ENCODE data around the gene ZDHHC5. TPM values are rescaled to one million over a fixed set of nuclear protein-coding genes. Genes with fewer than 3 reads are reported as not detected.

ZDHHC5 gene
- total RNA-seq, 4 donors from 2014 or later = 34.3 to 52.1 (median 45.8) TPM

GRCh38 chr11:57634311-57634710, 33.6 kb upstream of the ZDHHC5 start:
- peaks cover 0 to 17% (median 9%) of the 10 kb centered on the region in 3 donors for H3K4me1 ChIP-seq
- no peak overlapping the region for H3K4me3 ChIP-seq
- ATAC-seq = no peak
- no peaks in the 10 kb centered on the region for H3K9me3 ChIP-seq
- no peaks in the 10 kb centered on the region for H3K36me3 ChIP-seq
- H3K27me3 ChIP-seq = no peaks in the 10 kb centered on the region
- TF ChIP-seq EP300 (IDR thresholded peaks at IDR 0.05) (no peak), POLR2A (IDR thresholded peaks at IDR 0.05) (no peak), POLR2AphosphoS5 (IDR thresholded peaks at IDR 0.05) (no peak), CTCF (IDR thresholded peaks at IDR 0.05) (no peak)
- no peak overlapping the region for H3K27ac ChIP-seq

- no peak for ATAC-seq
- no peak for TF ChIP-seq EP300 (IDR thresholded peaks at IDR 0.05)
- no peak for TF ChIP-seq POLR2A (IDR thresholded peaks at IDR 0.05)
- no peak for TF ChIP-seq POLR2AphosphoS5 (IDR thresholded peaks at IDR 0.05)
- 89 to 94% methylated on average over 7 of the region's 8 CpGs for WGBS, 2 donors (ENCODE audit: low coverage in 1 of 2)
- no peak overlapping the region for H3K4me3 ChIP-seq
- H3K36me3 ChIP-seq = no peaks in the 10 kb centered on the region
- no peaks in the 10 kb centered on the region for H3K9me3 ChIP-seq
- no peak overlapping the region for H3K27ac ChIP-seq
- peaks cover 0 to 26% (median 18%) of the 10 kb centered on the region in 3 donors for H3K4me1 ChIP-seq
- H3K27me3 ChIP-seq = no peaks in the 10 kb centered on the region
Observed at GRCh38 chr11:57635246-57635645, 32.7 kb upstream of the ZDHHC5 start.

GRCh38 chr11:57637626-57638004, 30.3 kb upstream of the ZDHHC5 start:
- TF ChIP-seq POLR2AphosphoS5 (IDR thresholded peaks at IDR 0.05) (no peak), CTCF (IDR thresholded peaks at IDR 0.05) (no peak), POLR2A (IDR thresholded peaks at IDR 0.05) (no peak), EP300 (IDR thresholded peaks at IDR 0.05) (no peak)
- peak; percentile 8 for ATAC-seq
- Histone ChIP-seq H3K9me3 (no peaks in the 10 kb centered on the region), H3K27me3 (no peaks in the 10 kb centered on the region), H3K4me1 (peaks cover 0 to 43% (median 25%) of the 10 kb centered on the region in 3 donors), H3K4me3 (peak overlapping the region; percentile 72 to 80), H3K36me3 (no peaks in the 10 kb centered on the region), H3K27ac (peak overlapping the region in 3 of 4 donors; percentile 81 to 90 (median 88))
- 20% methylated on average over 1 of the region's 18 CpGs; no CpG with 5 or more reads in 1 of the 2 donors for WGBS, 2 donors (ENCODE audit: low coverage in 1 of 2)

GRCh38 chr11:57638005-57638781, 29.7 kb upstream of the ZDHHC5 start:
- Histone ChIP-seq H3K4me1 (peaks cover 0 to 43% (median 25%) of the 10 kb centered on the region in 3 donors), H3K27me3 (no peaks in the 10 kb centered on the region), H3K9me3 (no peaks in the 10 kb centered on the region), H3K36me3 (no peaks in the 10 kb centered on the region), H3K4me3 (peak overlapping the region; percentile 72 to 80), H3K27ac (peak overlapping the region; percentile 29 to 90 (median 84))
- TF ChIP-seq CTCF (IDR thresholded peaks at IDR 0.05) (peak in 1 of 4 experiments; percentile 5), POLR2AphosphoS5 (IDR thresholded peaks at IDR 0.05) (peak; percentile 59), EP300 (IDR thresholded peaks at IDR 0.05) (no peak)
- 0 to 1% methylated on average over 31 to 37 of the region's 47 CpGs for WGBS, 2 donors (ENCODE audit: low coverage in 1 of 2)
- peak; percentile 91 for ATAC-seq

GRCh38 chr11:57638811-57639320, 29.0 kb upstream of the ZDHHC5 start:
- Histone ChIP-seq H3K9me3 (no peaks in the 10 kb centered on the region), H3K27ac (peak overlapping the region in 3 of 4 donors; percentile 81 to 90 (median 88)), H3K36me3 (no peaks in the 10 kb centered on the region), H3K4me1 (peaks cover 0 to 43% (median 25%) of the 10 kb centered on the region in 3 donors), H3K27me3 (no peaks in the 10 kb centered on the region), H3K4me3 (peak overlapping the region; percentile 72 to 80)
- no peak for TF ChIP-seq POLR2AphosphoS5 (IDR thresholded peaks at IDR 0.05)
- TF ChIP-seq EP300 (IDR thresholded peaks at IDR 0.05) = no peak
- no peak for TF ChIP-seq CTCF (IDR thresholded peaks at IDR 0.05)
- no peak for TF ChIP-seq POLR2A (IDR thresholded peaks at IDR 0.05)
- WGBS, 2 donors (ENCODE audit: low coverage in 1 of 2) = no CpG with 5 or more reads among the region's 19 CpGs
- no peak for ATAC-seq
